GM12878 (cell line): Measurements from ENCODE around the gene SLC17A8. TPM values are rescaled to one million over a fixed set of nuclear protein-coding genes. Genes with fewer than 3 reads are reported as not detected.

Experiments used
- ATAC-seq: fragments of 200-7000 bp; cut with Tn5 transposase; 3 replicates; pipeline ENCODE4 v1.9.1; 2020; ENCODE audit warnings: mild to moderate bottlenecking, moderate library complexity
- BruUV-seq: library from RNA; stranded (reverse); fragments of 400-500 nt; replicated peaks from 2 replicates; lab custom pipeline; 2021; lab: Mats Ljungman, UMichigan
- CTCF ChIA-PET: fragments of 300-600 bp; sonication (Branson Sonifier 250); formaldehyde crosslinking; extraction: SDS; loops from one replicate; lab custom pipeline; 2021; ENCODE audit warnings: inconsistent platforms; lab: Yijun Ruan, JAX
- POLR2A ChIA-PET: fragments of 350-600 bp; formaldehyde crosslinking; extraction: SDS; loops from one replicate; lab custom pipeline; 2021; ENCODE audit warnings: inconsistent platforms; lab: Charles Lee
- RAD21 ChIA-PET: fragments of 300-600 bp; sonication (Branson Sonifier 250); formaldehyde crosslinking; loops from one replicate; lab custom pipeline; 2023; ENCODE audit warnings: antibody characterized with exemption; ENCODE audit not compliant: unreplicated experiment; lab: Charles Lee
- SMC1A ChIA-PET: fragments of 300-600 bp; sonication (Branson Sonifier 250); formaldehyde crosslinking; loops from one replicate; lab custom pipeline; 2023; ENCODE audit not compliant: unreplicated experiment, uncharacterized antibody; lab: Charles Lee
- DNase-seq: peaks from one replicate; pipeline ENCODE4 v3.0.0-alpha.2; 2011; ENCODE audit warnings: low read depth, low spot score
- FAIRE-seq: peaks from 3 replicates; lab custom pipeline; 2011; peaks lifted over from hg19 to GRCh38; lab: Jason Lieb, UNC
- H2AFZ ChIP-seq: 2 replicates; pipeline ENCODE4 v1.6.0; 2011; ENCODE audit warnings: low read depth, low read length, control low read depth; ENCODE audit not compliant: control insufficient read depth
- H3K27ac ChIP-seq: 2 replicates; pipeline ENCODE4 v1.5.1; 2011; ENCODE audit warnings: control low read depth; ENCODE audit not compliant: control insufficient read depth, insufficient read depth
- H3K27me3 ChIP-seq, 2 experiments: replicated peaks in 1 of 2; 2 replicates each; pipeline versions ENCODE4 v1.6.0 to v1.6.1; 2011; ENCODE audit warnings: low read length in 1 of 2; ENCODE audit not compliant: control insufficient read depth in 2 of 2, insufficient read depth in 2 of 2
- H3K36me3 ChIP-seq, 2 experiments: 2 replicates each; pipeline ENCODE4 v1.5.1; 2011; ENCODE audit warnings: low read length in 1 of 2; ENCODE audit not compliant: control insufficient read depth in 2 of 2, insufficient read depth in 2 of 2
- H3K4me1 ChIP-seq: 2 replicates; pipeline ENCODE4 v1.6.1; 2011; ENCODE audit warnings: mild to moderate bottlenecking, low read length, moderate library complexity, mixed read lengths; ENCODE audit not compliant: control insufficient read depth, insufficient read depth
- H3K4me2 ChIP-seq: 2 replicates; pipeline ENCODE4 v1.6.0; 2011; ENCODE audit warnings: control low read depth; ENCODE audit not compliant: control insufficient read depth, insufficient read depth
- H3K4me3 ChIP-seq: fragments of 200-600 bp; sonication (generic); 2 replicates; pipeline ENCODE4 v1.5.1; 2016
- H3K79me2 ChIP-seq: 2 replicates; pipeline ENCODE4 v1.6.0; 2011; ENCODE audit warnings: low read length; ENCODE audit not compliant: control insufficient read depth, insufficient read depth
- H3K9ac ChIP-seq: 2 replicates; pipeline ENCODE4 v1.8.0; 2011; ENCODE audit warnings: low read length, control low read depth, mixed read lengths; ENCODE audit not compliant: control insufficient read depth, insufficient read depth
- H3K9me3 ChIP-seq: replicated peaks from 3 replicates; pipeline ENCODE4 v1.5.1; 2011; ENCODE audit warnings: mild to moderate bottlenecking, low read length; ENCODE audit not compliant: control insufficient read depth, insufficient read depth
- H4K20me1 ChIP-seq: 2 replicates; pipeline ENCODE4 v1.6.0; 2011; ENCODE audit not compliant: control insufficient read depth, insufficient read depth
- BCLAF1 ChIP-seq: fragments of 450-650 bp; IDR thresholded peaks from 2 replicates; pipeline ENCODE4 v1.6.1; 2017; ENCODE audit warnings: antibody characterized with exemption, mild to moderate bottlenecking, moderate library complexity
- CHD4 ChIP-seq: fragments of 200-600 bp; sonication (generic); IDR thresholded peaks from 2 replicates; pipeline ENCODE4 v1.6.1; 2016; ENCODE audit warnings: mild to moderate bottlenecking
- EED ChIP-seq: sonication (generic); IDR thresholded peaks from 2 replicates; pipeline ENCODE4 v1.6.1; 2016; ENCODE audit warnings: antibody characterized with exemption, low read depth
- FOS ChIP-seq: IDR thresholded peaks from 3 replicates; pipeline ENCODE4 v1.6.1; 2011; ENCODE audit warnings: borderline replicate concordance; ENCODE audit not compliant: insufficient read length; ENCODE audit errors: extremely low read depth
- HCFC1 ChIP-seq: fragments of 150-350 bp; IDR thresholded peaks from 2 replicates; pipeline ENCODE4 v1.6.1; 2014; ENCODE audit warnings: low read length
- HSF1 ChIP-seq: fragments of 150-350 bp; IDR thresholded peaks from 2 replicates; pipeline ENCODE4 v1.6.1; 2014; ENCODE audit warnings: mild to moderate bottlenecking, low read depth, low read length
- IRF3 ChIP-seq: fragments of 450-650 bp; IDR thresholded peaks from 2 replicates; pipeline ENCODE4 v1.6.1; 2014; ENCODE audit warnings: mild to moderate bottlenecking
- JUNB ChIP-seq: IDR thresholded peaks from 2 replicates; pipeline ENCODE4 v1.6.1; 2016; ENCODE audit warnings: antibody characterized with exemption, mild to moderate bottlenecking
- PML ChIP-seq: IDR thresholded peaks from 2 replicates; pipeline ENCODE4 v1.6.1; 2012; ENCODE audit warnings: low read length, inconsistent platforms
- POLR2AphosphoS5 ChIP-seq: IDR thresholded peaks from 2 replicates; pipeline ENCODE4 v1.6.1; 2011; ENCODE audit warnings: mild to moderate bottlenecking, low read length, inconsistent platforms
- POU2F2 ChIP-seq: IDR thresholded peaks from 3 replicates; pipeline ENCODE4 v1.6.1; 2011; ENCODE audit warnings: low read depth, mild to moderate bottlenecking, low read length, borderline replicate concordance
- PRDM15 ChIP-seq: fragments of 450-650 bp; formaldehyde crosslinking; IDR thresholded peaks from 2 replicates; pipeline ENCODE4 v1.4.0; 2020; ENCODE audit warnings: mild to moderate bottlenecking, moderate library complexity
- RBBP5 ChIP-seq: fragments of 200-600 bp; sonication (generic); conservative IDR thresholded peaks from 2 replicates; pipeline ENCODE4 v1.6.1; 2016
- SIN3A ChIP-seq: IDR thresholded peaks from 2 replicates; pipeline ENCODE4 v1.6.1; 2012; ENCODE audit warnings: low read depth, low read length, improper control_type of control experiment
- TCF3 ChIP-seq: IDR thresholded peaks from 2 replicates; pipeline ENCODE4 v1.6.1; 2012; ENCODE audit warnings: low read depth, mild to moderate bottlenecking, low read length, borderline replicate concordance; ENCODE audit not compliant: insufficient read depth
- ZNF622 ChIP-seq: fragments of 450-650 bp; IDR thresholded peaks from 2 replicates; pipeline ENCODE4 v1.6.1; 2017; ENCODE audit warnings: mild to moderate bottlenecking, inconsistent platforms
- WGBS: methylation state at CpG from one replicate; pipeline ENCODE4 v1.1.6; 2016; ENCODE audit warnings: low lambda C conversion rate; ENCODE audit not compliant: insufficient replicate concordance, insufficient coverage; ENCODE audit errors: missing lambda C conversion rate; 5-methylcytosine and 5-hydroxymethylcytosine counted together
- in situ Hi-C: fragments of 300-500 bp; cut with MboI; formaldehyde crosslinking; loops from 9 replicates; pipeline ENCODE4 v1.14.3; 2018; ENCODE audit warnings: mixed read lengths
- intact Hi-C: fragments of 100-400 bp; cut with micrococcal nuclease; formaldehyde crosslinking; loops from one replicate; pipeline ENCODE4 v1.14.2; 2022; ENCODE audit not compliant: unreplicated experiment
- polyA plus RNA-seq, 11 experiments: library from polyadenylated mRNA; depleted of rRNA in 4 of 11; unstranded in 6 of 11; stranded (reverse) in 5 of 11; fragments of >200 nt; fragmentation: Nextera tagmentation in 4 of 11; fragmentation: Illumina TruSeq in 1 of 11; extraction: Ambion mirVana in 4 of 11; extraction: Trizol in 1 of 11; gene quantifications; 1 replicate in 1 of 11; 2 replicates in 10 of 11; pipeline versions ENCODE4 v1.2.1 to v1.2.3, GENCODE V29; 2011 to 2016; ENCODE audit warnings: inconsistent platforms in 2 of 11, missing spikeins in 2 of 11, low read depth in 1 of 11
- total RNA-seq, 4 experiments: library from RNA; depleted of rRNA in 3 of 4; stranded (reverse); fragments of >200 nt in 3 of 4; fragmentation: Illumina TruSeq in 1 of 4; extraction: Trizol in 1 of 4; gene quantifications; 2 replicates each; pipeline versions ENCODE4 v1.2.1 to v1.2.3, GENCODE V29; 2013 to 2021

Gene SLC17A8
- total and polyA plus RNA-seq, 10 of the 15 experiments (the other 5 are each of a cell fraction or from before 2014, with no cell fraction given) = 0.18 TPM; not detected in 9

- TF ChIP-seq RBBP5 (no peak), PML (no peak)
Observed at GRCh38 chr12:100360450-100360849, 3.6 kb downstream of the SLC17A8 start (continued).

DNA sequence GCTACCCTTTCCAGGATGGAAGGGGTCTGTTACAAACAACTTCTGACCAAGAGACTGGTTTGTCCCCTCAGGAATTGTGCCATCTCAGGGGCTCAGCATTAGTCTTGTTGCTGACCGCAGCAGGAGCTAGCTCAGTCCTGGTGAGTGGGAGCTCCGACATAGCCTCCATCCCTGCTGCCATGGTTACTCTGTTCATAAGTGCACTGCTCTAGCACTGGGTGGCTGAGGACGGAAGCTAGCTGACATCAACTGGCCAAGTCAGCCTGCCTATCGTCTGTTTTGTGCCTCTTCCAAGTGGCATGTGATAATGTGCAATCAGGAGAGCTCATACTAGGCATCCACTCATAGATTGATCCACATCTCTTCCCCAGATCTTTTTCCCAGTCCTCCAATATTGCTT, 7.5 kb downstream of the SLC17A8 start:
- in situ Hi-C loops (no loop called here), intact Hi-C loops (no loop called here)
- no peak overlapping the region for H2AFZ ChIP-seq
- H3K79me2 ChIP-seq = no peaks in the 10 kb centered on the region
- no peak overlapping the region for H3K9ac ChIP-seq
- no peak overlapping the region for H3K4me2 ChIP-seq
- H3K9me3 ChIP-seq = no peaks in the 10 kb centered on the region
- SMC1A ChIA-PET = interaction anchor here (0.5 kb wide), 1 partner anchor 1970 kb away, joined by 3 read pairs; no protein-coding TSS in a partner anchor
- 15% methylated on average over 4 of the region's 4 CpGs for WGBS
- CTCF ChIA-PET = interaction anchor here (2.7 kb wide), 1 partner anchor 40 kb away, joined by 7 read pairs; no protein-coding TSS in a partner anchor
- H4K20me1 ChIP-seq = no peaks in the 10 kb centered on the region
- no peak overlapping the region for H3K27ac ChIP-seq
- POLR2A ChIA-PET = no interaction called here
- no TSS peak for BruUV-seq
- RAD21 ChIA-PET = no interaction called here
- no peak for ATAC-seq
- H3K36me3 ChIP-seq = no peaks in the 10 kb centered on the region
- H3K27me3 ChIP-seq = no peaks in the 10 kb centered on the region
- no peak overlapping the region for H3K4me3 ChIP-seq
- H3K4me1 ChIP-seq = no peaks in the 10 kb centered on the region
- no peak for DNase-seq
- FAIRE-seq = no peak
- TF ChIP-seq EED (no peak), SIN3A (no peak), POU2F2 (no peak), HCFC1 (no peak), ZNF622 (no peak), HSF1 (no peak), POLR2AphosphoS5 (no peak), TCF3 (no peak), IRF3 (no peak), PRDM15 (CRISPR knock-in tag) (no peak), JUNB (no peak), BCLAF1 (no peak), FOS (no peak), CHD4 (no peak)
